Ishikawa (cell line): Measurements from ENCODE around the gene OGFR.

Experiments
- CEBPB ChIP-seq: IDR thresholded peaks from 2 replicates; pipeline ENCODE4 v1.6.1; 2012
- CREB1 ChIP-seq: IDR thresholded peaks from 2 replicates; pipeline ENCODE4 v1.6.1; 2012; ENCODE audit warnings: low read depth
- EGR1 ChIP-seq: IDR thresholded peaks from 2 replicates; pipeline ENCODE4 v1.6.1; 2012
- EP300 ChIP-seq: IDR thresholded peaks from 2 replicates; pipeline ENCODE4 v1.6.1; 2012; ENCODE audit warnings: borderline replicate concordance
- NFIC ChIP-seq: IDR thresholded peaks from 2 replicates; pipeline ENCODE4 v1.6.1; 2012
- RAD21 ChIP-seq: IDR thresholded peaks from 2 replicates; pipeline ENCODE4 v1.6.1; 2012; ENCODE audit warnings: low read depth
- REST ChIP-seq: IDR thresholded peaks from 2 replicates; pipeline ENCODE4 v1.6.1; 2012; ENCODE audit warnings: low read depth, mild to moderate bottlenecking
- TAF1 ChIP-seq: IDR thresholded peaks from 2 replicates; pipeline ENCODE4 v1.6.1; 2012; ENCODE audit warnings: low read depth, mild to moderate bottlenecking
- TCF12 ChIP-seq: IDR thresholded peaks from 2 replicates; pipeline ENCODE4 v1.6.1; 2012; ENCODE audit warnings: low read depth
- TEAD4 ChIP-seq: IDR thresholded peaks from 2 replicates; pipeline ENCODE4 v1.6.1; 2012
- USF1 ChIP-seq: IDR thresholded peaks from 2 replicates; pipeline ENCODE4 v1.6.1; 2012
- YY1 ChIP-seq: IDR thresholded peaks from 2 replicates; pipeline ENCODE4 v1.6.1; 2012; ENCODE audit warnings: low read depth
- ZBTB7A ChIP-seq: IDR thresholded peaks from 2 replicates; pipeline ENCODE4 v1.6.1; 2012; ENCODE audit warnings: low read depth
- TF ChIP-seq, protein P1 (sequence below): IDR thresholded peaks from 2 replicates; pipeline ENCODE4 v1.6.1; 2012

DNA sequence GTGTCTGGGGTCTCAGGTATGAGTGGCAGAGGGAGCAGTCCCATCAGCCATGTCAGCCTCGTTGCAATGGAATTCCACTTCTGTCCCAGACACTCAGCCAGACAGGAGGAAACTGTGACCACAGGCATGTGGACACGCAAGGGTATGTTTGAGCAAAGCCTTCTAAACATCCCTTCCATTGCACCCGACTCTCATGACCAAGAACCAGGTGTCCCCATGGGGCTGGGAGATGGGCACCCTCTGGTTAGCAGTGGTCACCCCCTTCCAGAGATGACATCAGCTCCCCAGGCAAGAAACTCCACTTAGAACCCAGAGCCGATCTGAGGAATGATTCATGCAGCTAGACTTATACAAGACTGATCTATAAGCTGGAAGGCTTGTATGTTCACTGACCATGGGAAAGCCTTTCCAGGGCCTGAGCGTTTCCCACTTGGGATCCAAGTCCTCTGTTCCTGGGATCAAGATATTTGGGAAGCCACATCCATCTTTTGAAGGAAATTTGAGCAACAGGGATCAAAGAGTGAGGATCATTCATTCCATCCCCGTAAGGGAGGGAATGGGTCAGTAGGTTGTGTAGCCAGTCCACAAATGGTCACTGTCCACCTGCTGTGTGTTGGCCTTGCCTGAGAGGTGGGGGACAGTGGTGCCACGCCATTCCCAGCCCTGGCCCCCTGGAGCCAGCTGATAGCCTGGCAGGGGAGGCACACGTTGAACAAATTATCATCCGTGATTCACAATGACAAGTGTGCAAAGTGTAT is 12.3 kb upstream of the OGFR start:
- no peak for TF ChIP-seq EP300
- no peak for TF ChIP-seq RAD21
- TF ChIP-seq YY1: no peak
- no peak for TF ChIP-seq EGR1
- TF ChIP-seq CREB1: no peak
- no peak for TF ChIP-seq REST
- no peak for TF ChIP-seq USF1
- TF ChIP-seq, protein P1, sequence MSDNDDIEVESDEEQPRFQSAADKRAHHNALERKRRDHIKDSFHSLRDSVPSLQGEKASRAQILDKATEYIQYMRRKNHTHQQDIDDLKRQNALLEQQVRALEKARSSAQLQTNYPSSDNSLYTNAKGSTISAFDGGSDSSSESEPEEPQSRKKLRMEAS: no peak
- no peak for TF ChIP-seq CEBPB
- no peak for TF ChIP-seq TAF1
- no peak for TF ChIP-seq ZBTB7A
- TF ChIP-seq TCF12: no peak
- no peak for TF ChIP-seq TEAD4
- no peak for TF ChIP-seq NFIC
